HCEC 1CT (cell line): ENCODE measurements around the gene UBE2Q1.
"Not testable (repeated sequence)": the region's sequence is repeated elsewhere in the genome, so short reads cannot be mapped to it uniquely, and the experiment has no call there.

Experiments used
- DNase-seq: peaks from one replicate; pipeline ENCODE4 v3.0.0-alpha.2; 2017

Gene UBE2Q1

DNA sequence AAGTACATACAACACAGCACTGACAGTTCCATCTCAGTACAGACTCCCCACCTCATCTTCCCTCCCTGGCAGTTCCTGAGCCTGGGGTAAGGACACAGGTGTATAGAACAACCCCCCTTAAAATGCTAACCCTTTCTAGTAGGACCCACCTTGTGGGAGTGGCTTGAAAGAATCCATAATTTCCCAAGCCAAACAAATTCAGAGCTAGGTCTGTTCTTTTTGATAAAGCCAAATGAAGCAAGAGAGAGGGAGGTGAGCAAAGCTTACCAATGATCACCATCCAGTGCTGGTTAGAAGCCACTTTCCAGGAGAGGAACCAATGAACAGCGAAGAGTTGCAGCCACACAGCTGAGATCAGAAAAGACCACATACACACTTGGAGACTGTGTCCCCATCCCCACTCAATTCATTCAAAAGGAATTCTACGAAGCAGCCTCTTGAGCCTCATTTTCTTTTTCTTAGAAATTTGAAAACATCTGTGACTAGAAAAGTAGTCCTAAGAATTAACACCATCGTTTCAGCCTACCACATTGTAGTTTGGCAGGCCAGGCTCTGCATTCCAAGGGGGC, 9.2 kb downstream of the UBE2Q1 start:
- DNase-seq, result no peak

DNA sequence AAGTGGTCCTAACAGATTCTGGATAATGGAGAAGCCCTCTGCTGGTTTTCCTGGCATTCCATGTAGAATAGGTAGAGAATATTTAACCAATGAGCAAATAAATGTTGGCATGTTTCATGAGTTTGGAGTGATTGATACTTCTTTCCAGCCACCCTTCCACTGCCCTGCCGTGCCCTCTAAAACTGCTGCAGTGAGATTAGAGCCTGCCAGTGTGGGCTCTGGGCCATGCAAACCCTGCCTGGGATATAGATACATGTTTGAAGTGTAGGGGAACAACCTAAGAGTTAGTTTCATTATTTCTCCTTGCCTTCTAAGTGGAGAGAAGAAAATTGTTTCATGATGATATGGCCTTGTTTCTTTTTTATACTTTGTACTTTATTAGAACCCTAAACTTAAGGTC, 10.4 kb downstream of the UBE2Q1 start:
- DNase-seq, result no peak

DNA sequence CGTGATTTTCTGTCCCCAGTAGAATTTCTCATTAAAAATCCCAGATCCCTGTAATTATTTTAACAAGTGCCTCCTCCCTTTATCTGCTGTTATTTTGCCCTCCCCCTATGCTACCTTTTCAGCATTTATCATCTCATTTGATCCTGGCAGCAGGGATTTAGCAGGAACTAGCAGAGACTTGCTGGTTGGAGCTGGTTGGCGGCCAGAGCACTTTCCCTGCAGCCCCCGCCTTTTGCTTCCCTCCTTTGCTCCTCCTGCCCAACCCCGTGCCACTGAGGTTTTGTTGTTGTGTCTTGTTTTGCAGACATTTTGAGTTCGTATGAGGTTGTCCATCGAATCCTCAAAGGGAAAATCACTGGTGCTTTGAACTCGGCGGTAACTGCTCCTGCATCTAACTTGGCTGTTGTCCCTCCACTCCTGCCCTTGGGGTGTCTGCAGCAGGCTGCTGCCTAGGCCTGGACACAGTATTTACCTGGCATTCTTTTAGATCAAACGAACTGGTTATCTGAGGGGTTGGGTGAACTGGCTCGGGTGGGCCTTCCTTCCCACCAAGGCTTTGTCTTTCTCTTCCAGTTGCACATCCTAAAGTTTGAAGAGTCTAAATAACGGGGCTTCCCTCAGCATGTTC, 11.2 kb downstream of the UBE2Q1 start:
- no peak for DNase-seq

DNA sequence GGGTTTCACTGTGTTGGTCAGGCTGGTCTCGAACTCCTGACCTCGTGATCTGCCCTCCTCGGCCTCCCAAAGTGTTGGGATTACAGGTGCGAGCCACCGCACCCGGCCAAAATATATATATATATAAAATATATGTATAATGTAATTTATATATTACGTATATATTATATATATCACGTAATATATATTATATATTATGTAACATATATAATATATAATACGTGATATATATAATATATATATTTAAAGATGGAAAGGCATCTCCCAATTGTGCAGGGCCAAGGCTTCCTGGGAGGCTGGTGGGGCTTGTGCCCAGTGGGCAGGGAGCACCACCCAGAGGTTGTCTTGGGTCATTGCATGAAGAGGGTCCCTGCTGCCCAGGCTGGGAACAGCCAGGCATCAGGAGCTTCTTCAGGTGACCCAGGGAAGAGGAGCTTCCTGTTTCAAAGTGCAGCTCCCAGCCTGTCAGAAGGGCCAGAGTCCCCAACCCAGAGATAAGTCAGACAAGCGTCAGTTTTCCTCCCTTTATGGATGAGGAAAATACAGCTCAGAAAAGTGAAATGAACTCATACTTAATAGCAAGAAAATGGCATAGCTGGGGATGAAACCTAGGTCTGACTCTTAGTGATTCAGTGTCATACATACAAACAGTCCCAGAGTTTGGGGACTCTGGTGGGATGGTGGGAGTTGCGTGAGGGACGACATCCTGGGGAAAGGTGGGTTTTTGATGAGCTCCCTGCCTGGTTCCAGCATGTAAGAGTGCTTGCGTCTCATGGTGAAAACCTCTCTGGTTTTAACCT, 12.0 kb downstream of the UBE2Q1 start:
- peak; percentile 52 for DNase-seq

DNA sequence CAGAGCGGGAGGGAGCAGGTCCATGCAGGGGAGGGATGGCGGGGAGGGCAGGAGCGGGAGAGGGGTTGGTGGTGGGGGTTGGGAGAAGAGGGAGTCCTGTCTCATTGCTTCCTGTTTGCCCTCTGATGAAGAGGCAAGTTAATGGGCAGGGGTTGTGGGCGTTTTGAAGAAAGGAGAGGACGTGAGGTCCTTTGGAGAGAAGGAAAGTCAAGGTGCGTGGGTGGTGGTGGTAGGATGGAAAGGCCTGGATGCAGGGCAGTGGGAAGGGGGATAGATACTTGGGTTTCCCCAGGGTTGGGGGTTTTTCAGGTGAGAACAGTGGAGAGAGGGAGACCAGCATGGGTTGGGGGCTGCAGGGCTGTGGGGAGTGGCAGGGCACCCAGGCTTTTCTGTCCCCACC, 17.2 kb downstream of the UBE2Q1 start:
- DNase-seq, result no peak

DNA sequence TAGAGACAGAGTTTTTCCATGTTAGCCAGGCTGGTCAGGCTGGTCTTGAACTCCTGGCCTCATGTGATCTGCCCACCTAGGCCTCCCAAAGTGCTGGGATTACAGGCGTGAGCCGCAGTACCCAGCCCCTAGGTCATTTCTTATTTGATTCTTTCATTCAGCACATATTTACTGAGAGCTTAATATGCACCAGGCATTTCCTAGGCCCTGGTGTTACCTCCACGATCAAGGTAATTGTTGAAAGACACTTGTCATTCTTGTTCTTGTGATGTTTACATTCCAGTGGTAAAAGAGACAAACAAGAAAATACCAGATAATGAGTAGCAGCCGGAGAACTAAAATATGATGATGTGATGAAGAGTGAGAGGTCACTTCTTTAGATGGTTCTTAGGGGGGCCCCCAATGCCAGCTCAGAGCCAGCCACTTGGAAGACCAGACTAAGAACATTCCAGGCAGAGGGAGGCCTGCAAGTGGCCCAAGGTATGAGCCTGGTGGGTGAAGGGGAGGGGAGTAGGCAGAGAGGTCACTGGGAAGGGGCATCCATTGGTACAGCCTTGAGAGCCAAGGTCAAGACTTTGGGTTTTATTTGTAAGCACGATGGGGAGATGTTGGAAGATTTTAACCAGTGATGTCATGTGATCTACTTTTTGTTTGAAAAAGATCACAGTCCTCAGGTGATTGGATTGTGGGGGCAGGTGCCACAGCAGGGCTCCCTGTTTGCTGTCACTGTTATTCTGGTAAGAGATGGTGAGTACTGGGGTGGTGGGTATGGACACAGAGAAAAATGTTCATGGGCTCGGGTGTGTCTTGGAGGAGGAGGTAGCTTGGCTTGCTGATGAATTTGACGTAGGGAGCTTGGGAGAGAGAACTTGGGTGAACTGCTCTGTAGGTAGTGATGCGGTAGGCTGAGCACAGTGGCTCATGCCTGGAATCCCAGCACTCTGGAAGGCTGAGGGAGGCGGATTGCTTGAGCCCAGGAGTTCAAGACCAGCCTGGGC, 18.7 kb downstream of the UBE2Q1 start:
- DNase-seq, result no peak

DNA sequence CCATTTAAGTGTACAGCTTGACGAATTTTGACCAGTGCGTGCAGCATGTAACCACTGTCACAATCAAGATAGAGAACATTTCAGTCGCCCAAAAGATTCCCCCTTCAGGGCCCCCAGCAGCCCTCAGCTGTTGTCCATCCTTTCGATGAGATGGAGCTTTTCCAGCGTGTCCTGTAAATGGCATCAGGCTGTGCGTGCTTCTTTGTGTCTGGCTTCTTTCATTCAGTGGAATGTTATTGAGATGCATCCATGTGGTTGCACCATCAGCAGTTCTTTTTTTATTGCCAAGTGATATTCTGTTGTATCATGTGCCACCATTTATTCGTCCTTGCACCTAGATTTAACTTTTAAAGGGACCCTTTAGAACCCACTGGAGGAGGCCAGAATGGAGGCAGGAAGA, 21.9 kb downstream of the UBE2Q1 start:
- no peak for DNase-seq

DNA sequence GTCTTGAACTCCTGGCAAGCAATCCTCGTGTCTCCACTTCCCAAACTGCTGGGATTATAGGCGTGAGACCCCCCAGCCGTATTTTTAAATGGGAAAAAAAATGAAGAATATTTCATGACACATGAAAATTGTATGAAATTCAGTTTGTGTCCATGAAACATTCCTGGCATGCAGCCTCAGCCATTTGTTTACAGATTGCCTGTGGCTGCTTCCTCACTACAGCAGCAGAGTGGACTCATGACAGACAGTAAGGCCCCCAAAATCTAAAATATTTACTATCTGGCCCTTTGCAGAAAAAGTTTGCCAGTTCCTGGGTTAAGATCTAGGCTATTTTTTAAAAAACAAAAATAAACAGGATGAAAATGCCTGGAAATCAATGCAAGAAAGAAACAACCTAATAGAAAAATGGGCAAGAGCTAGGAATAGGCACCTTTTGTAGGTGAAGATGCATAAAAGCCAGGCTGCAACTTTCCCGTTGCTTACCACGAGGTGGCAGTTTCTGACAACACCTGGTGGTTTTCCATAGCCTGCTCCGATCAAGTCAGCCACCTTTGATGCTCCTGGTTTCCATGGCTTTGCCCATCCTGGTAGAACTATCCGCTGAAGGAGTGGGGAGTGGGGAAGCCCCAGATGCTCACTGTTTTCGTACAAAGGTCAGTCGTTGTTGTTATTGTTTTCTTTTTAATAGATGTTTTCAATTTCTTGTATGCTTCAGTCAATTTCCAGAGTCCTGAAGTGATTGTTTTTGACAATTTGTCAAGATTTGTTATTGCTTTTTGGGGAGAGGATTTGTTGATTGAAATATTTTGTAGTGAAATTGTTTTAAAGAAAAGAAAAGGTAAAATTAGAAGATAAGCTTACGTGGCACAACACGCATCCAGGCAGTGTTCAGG, 24.3 kb downstream of the UBE2Q1 start:
- DNase-seq, result peak; percentile 16

DNA sequence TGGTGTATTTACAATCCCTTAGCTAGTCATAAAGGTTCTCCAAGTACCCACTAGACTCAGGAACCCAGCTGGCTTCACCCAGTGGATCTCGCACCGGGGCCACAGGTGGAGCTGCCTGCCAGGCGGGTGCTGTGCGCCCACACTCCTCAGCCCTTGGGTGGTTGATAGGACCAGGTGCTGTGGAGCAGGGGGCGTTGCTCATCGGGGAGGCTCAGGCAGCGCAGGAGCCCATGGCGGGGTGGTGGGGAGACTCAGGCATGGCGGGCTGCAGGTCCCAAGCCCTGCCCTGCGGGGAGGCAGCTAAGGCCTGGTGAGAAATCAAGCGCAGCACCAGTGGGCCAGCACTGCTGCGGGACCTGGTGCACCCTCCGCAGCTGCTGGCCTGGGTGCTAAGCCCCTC, 26.5 kb downstream of the UBE2Q1 start:
- not testable (repeated sequence) for DNase-seq

DNA sequence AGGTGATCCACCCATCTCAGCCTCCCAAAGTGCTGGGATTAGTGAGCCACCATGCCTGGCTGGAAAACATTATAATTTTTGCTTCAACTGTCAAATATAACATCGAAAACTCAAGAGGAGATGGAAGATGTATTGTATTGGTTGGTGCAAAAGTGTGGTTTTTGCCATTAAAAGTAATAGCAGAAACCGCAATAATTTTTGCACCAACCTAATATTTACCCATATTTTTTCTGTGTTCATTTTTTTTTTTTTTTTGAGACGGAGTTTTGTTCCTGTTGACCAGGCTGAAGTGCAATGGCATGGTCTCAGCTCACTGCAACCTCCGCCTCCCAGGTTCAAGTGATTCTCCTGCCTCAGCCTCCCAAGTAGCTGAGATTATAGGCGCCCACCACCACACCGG, 29.2 kb downstream of the UBE2Q1 start:
- DNase-seq, result no peak

DNA sequence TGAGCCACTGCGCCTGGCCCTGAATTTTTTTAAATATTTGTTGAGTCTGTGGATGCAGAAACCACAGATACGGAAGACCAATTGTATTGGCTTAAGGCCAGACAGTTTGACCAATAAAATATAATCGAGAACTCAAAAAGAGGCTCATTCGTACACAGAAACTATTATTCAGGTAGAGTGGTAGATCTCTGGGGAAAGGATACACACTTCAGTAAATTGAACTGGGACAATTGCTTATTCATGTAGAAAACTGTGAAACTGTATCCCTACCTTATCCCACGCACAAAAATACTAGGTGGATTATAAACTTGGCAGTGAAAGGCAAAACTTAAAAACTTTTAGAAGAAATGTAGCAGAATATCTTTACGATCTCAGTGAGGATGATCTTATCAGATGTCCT, 31.3 kb downstream of the UBE2Q1 start:
- DNase-seq, result no peak

DNA sequence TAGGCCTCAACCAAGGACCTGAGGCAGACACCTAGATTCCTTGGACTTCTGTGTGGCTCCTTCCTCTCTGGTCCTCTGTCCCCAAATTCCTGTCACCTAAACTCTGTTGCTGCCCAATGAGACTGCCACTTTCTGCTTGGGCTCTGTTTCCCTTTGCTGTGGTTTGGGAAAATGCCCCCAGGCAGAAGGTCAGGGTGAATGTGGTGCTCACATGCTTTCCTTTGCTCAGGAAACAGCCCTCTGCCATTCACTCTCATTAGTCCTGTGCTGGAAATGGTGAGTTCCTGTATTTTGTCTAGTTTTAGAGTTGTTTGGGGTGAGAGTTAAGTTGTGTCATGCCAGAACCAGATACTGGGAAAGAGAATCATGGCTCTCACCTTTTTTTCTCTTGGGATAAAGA, 33.6 kb downstream of the UBE2Q1 start:
- DNase-seq, result no peak

DNA sequence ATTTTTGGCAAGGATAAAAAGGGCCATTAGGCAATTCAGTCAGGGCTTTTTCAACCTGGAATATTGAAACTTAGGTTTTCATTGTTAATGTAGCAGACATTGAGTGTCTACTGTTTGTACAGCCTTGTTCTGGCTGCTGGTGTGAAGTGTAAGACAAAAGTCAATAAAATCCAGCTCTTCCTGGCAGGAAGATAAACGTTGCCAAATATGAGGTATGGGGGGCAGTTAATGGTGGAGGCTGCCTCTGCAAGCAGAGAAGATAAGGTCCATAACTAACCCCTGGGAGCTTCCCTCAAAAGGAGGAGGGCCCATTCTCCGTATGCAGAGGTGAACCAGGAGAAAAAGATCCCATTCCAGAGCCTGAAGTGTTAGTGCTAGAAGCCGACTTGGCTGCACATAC, 36.8 kb downstream of the UBE2Q1 start:
- DNase-seq, result no peak

DNA sequence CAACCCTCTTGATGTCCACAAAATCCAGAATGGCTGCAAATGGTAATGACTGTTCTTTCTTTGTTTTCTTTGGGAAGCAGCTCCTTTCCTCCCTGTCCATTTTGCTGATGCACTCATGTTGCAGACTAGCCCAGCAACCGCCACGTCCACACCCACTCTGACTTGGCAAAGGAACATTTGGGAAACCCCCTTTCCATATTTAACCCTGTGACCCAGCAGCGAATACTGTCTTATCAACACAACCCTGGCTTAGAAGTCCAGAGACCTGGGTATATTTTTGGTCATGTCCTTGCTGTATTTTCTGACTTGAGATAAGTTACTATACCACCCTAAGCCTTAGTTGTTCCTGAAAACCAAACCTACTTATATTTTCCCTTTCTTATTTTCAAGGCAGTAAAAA, 38.1 kb downstream of the UBE2Q1 start:
- no peak for DNase-seq

DNA sequence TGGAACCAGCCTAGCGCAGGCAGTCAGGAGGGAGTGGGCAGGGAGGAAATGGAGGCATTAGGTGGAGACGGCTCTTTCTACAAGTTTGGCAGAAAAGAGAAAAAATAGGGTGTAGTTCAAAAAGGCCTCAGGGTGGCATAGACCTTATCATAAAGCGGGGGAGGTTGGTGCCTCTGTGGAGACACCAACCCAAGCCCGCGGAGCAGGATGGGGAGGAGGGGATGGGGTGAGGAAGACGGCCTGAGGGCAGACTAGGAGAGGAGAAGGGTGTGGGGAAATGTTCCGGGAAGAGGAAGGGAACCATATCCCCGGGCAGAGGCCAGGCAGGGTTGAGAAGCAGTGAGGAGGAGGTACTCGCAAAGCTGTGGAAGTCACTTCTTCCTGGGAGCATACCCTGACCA, 38.9 kb downstream of the UBE2Q1 start:
- DNase-seq, result no peak

DNA sequence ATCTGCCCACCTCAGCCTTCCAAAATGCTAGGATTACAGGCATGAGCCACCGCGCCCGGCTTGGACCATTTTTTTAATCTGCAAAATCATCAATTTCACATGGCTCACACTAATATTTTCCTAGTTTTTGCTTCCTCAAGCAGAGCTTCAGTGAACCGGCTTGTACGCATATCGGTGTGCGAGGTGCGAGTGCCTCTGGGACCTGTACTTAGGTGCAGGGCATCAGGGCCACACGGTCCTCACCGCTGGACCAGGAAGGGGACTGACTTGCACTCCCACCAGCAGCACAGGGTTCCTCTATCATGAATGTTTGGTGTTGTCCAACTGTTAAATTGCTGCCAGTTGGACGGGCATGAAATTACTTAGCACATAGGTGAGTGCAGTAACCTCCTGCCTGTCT, 40.8 kb downstream of the UBE2Q1 start:
- DNase-seq, result no peak

DNA sequence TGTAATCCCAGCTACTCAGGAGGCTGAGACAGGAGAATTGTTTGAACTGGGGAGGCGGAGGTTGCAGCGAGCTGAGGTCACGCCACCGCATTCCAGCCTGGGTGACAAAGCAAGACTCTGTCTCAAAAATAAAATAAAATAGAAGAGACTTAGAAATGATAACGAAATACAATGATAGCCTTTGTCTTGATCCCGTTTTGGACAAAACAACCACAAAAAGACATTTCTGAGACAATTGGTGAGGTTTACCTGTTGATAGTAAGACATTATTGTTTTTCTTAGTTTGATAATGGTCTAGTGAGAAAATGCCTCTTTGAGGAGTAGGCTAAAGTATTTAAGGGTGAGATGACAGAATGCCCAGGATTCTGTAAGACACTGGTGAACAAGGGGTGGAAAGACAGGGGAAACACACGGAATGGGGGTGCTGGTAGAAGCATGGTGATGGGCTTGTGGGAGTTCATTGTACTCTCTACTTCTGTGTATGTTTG, 44.4 kb downstream of the UBE2Q1 start:
- DNase-seq, result no peak

DNA sequence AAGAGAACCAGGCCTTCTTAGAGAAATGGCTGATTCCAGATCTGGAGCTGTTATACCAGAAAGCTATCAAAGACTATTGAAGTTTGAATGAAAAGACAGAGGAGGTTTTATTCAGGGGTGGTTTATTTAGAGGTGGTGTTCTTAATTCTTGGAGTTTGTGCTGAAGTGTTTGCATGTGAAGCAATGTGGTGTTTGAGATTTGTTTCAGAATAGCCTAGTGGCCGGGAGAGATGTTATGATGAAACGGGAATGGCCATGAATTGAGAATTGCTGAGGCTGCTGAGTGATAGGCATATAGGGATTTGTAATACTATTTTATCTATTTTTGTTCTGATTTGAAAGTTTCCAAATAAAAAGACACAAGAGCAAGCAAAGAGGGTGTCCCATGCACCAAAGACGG, 45.7 kb downstream of the UBE2Q1 start:
- no peak for DNase-seq

DNA sequence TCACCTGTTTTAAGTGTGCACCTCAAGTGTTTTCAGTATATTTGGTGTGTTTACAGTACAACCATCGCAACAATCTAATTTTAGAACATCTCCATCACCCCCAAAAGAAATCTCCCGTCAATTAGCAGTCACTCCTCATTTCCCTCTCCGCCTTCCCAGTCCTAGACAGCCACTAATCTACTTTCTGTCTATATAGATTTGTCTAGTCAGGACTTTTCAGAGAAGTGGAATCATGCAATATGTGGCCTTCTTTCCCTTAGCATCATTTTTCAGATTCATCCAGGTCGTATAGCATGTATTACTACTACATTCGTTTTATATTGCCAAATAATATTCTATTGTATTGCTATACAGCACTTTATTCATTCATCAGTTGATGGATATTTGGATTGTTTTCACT, 54.6 kb downstream of the UBE2Q1 start:
- no peak for DNase-seq

DNA sequence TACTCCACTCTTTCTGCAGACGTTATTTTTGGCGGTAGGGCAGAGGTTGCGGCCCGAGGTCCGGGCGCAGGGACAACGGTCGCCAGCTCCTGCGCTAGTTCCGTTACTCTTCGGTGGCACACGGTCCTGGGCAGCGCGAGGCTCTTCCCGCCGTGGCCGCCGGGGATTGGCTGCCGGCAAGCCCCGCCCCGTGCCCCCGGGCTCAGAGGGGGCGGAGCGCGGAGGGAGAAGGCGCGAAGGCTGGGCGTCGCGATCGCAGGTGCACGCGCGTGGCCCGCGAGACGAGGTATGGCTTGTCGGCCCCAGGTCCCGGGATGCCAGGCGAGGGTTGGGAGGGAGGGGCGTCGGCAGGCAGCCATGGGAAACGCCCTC, 55.7 kb downstream of the UBE2Q1 start:
- no peak for DNase-seq

DNA sequence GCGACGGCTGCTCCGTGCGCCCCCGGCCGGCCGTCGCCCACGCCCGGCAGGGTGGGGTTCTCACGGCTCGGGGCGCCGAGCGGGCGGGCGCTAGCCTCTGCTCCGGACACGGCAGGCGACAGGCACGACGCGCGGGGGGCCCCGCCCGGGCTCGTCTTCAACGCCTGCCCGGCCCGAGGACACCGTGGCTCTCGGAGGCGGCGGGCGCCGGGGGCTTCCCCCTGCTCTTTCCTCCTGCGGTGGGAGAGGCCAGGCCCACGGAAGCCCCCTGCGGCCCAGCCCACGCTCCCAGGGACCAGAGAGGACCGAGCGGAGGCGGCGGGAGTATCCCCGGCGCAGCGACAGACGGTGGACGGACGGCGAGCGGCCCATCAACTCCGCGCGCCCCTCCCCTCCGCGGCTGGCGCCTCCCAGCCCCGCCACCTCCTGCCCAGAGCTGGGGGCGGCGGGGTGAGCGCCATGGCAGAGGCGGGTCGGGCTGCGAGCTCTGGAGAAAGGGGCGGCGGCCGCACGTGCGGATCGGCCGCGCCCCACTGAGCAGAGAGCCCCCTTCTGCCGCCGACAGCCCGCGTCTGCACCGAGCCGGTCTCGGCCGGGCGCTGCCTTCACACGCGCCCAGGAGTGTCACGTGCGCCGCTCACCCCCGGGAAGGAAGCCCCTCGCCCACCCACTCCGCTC, 56.3 kb downstream of the UBE2Q1 start, which contains the start of the genes SHE and TDRD10:
TSS of gene SHE (minus strand) at position 347 of the 678 bp plus-strand sequence. CDS start 386 bp downstream, outside the sequence.
TSS of gene TDRD10 (plus strand) at position 154 of the 678 bp plus-strand sequence. CDS start 4,685 bp downstream, outside the sequence.
- no peak for DNase-seq
